Panc1 (cell line): ENCODE results near the gene ULBP3. TPM values are rescaled to one million over a fixed set of nuclear protein-coding genes. Genes with fewer than 3 reads are reported as not detected.
A peak's percentile ranks its signal among the peaks of the same experiment; 100 is the strongest.

Source experiments
- ATAC-seq: fragments of 200-7000 bp; cut with Tn5 transposase; 2 replicates; pipeline ENCODE4 v1.9.1; 2020; ENCODE audit warnings: mild to moderate bottlenecking, moderate library complexity
- BruUV-seq: library from RNA; stranded (reverse); fragments of 400-500 nt; replicated peaks from 2 replicates; lab custom pipeline; 2021; lab: Mats Ljungman, UMichigan
- CTCF ChIA-PET: fragments of 300-600 bp; sonication (Branson Sonifier 250); formaldehyde crosslinking; loops from one replicate; lab custom pipeline; 2022; ENCODE audit warnings: antibody characterized with exemption; lab: Charles Lee
- POLR2A ChIA-PET: fragments of 300-600 bp; sonication (Branson Sonifier 250); formaldehyde crosslinking; loops from one replicate; lab custom pipeline; 2022; ENCODE audit warnings: antibody characterized with exemption; lab: Charles Lee
- DNase-seq: peaks from one replicate; pipeline ENCODE4 v3.0.0-alpha.2; 2010; ENCODE audit warnings: low read depth, low spot score
- H3K27ac ChIP-seq: 2 replicates; pipeline ENCODE4 v1.5.1; 2011; ENCODE audit warnings: mild to moderate bottlenecking, low read length, inconsistent platforms
- H3K27me3 ChIP-seq: fragments of 200-500 bp; sonication (Bioruptor generic); 2 replicates; pipeline ENCODE4 v1.6.0; 2014; ENCODE audit warnings: low read length, inconsistent platforms; ENCODE audit not compliant: control insufficient read depth, insufficient read depth
- H3K36me3 ChIP-seq: fragments of 200-500 bp; sonication (Bioruptor generic); 2 replicates; pipeline ENCODE4 v1.5.1; 2014; ENCODE audit warnings: inconsistent platforms, mild to moderate bottlenecking, low read length, moderate library complexity; ENCODE audit not compliant: control insufficient read depth, insufficient read depth
- H3K4me1 ChIP-seq: 2 replicates; pipeline ENCODE4 v1.5.1; 2011; ENCODE audit warnings: inconsistent platforms, mild to moderate bottlenecking, low read length, moderate library complexity; ENCODE audit not compliant: control insufficient read depth, insufficient read depth
- H3K4me3 ChIP-seq, 2 experiments: 2 replicates each; pipeline ENCODE4 v1.5.1; 2011 to 2012; ENCODE audit warnings: low read depth in 2 of 2, low read length in 2 of 2, mild to moderate bottlenecking in 2 of 2, inconsistent platforms in 1 of 2, moderate library complexity in 1 of 2
- H3K9me3 ChIP-seq: fragments of 200-500 bp; sonication (Bioruptor generic); 2 replicates; pipeline ENCODE4 v1.5.1; 2014; ENCODE audit warnings: low read depth, mild to moderate bottlenecking, inconsistent platforms, low read length, moderate library complexity; ENCODE audit not compliant: control insufficient read depth, insufficient read depth
- POLR2AphosphoS5 ChIP-seq: IDR thresholded peaks from 2 replicates; pipeline ENCODE4 v1.6.1; 2012; ENCODE audit warnings: mild to moderate bottlenecking, low read depth, low read length, moderate library complexity
- REST ChIP-seq, 2 experiments: IDR thresholded peaks; 2 replicates each; pipeline ENCODE4 v1.6.1; 2011 to 2012; ENCODE audit warnings: low read depth in 2 of 2, control low read depth in 1 of 2, low read length in 1 of 2, mild to moderate bottlenecking in 1 of 2, moderate library complexity in 1 of 2; ENCODE audit not compliant: insufficient read depth in 1 of 2
- SIN3A ChIP-seq: IDR thresholded peaks from 2 replicates; pipeline ENCODE4 v1.6.1; 2012; ENCODE audit warnings: low read depth, mild to moderate bottlenecking, low read length, moderate library complexity, borderline replicate concordance; ENCODE audit not compliant: insufficient read depth
- TCF7L2 ChIP-seq: IDR thresholded peaks from 2 replicates; pipeline ENCODE4 v1.6.1; 2011; ENCODE audit warnings: mild to moderate bottlenecking, low read depth, low read length, inconsistent platforms
- in situ Hi-C: cut with HindIII; loops from 2 replicates; pipeline ENCODE4 v1.10.0; 2016; ENCODE audit warnings: low sequenced_read_pairs, low pct_unique_long_range_greater_than_20kb
- intact Hi-C: fragments of 100-400 bp; cut with micrococcal nuclease; formaldehyde crosslinking; loops from one replicate; pipeline ENCODE4 v1.10.0; 2022; ENCODE audit not compliant: unreplicated experiment
- total RNA-seq: library from RNA; stranded (reverse); gene quantifications from one replicate; pipeline ENCODE4 v1.2.1, GENCODE V29; 2021; ENCODE audit not compliant: unreplicated experiment
- TF ChIP-seq, protein P1 (sequence below): fragments of 450-650 bp; IDR thresholded peaks from 2 replicates; pipeline ENCODE4 v1.5.1; 2017; ENCODE audit warnings: mild to moderate bottlenecking

ULBP3 gene
- total RNA-seq, 1 experiment from 2014 or later, result 2.4 TPM

DNA sequence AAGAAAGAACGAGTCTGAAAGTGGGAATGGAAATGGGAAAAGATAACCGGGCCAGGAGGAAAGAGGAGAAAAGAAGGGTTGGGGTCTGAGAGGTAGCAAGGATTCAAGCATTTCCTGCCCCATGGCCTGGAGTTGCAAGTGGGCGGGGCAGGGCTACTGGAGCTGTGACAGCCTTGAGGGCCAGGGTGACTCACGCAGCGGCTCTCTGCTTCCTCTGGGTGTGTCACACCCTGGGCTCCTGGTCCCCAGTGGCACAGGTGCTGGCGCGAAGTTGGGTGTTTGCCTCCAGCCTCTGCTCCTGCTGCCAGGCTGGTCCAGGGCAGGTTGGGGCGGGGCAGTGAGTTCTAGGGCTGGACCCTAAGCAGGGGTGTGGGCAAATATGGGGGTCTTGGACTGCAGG, 3.3 kb upstream of the ULBP3 start:
- ATAC-seq (peak; percentile 54), DNase-seq (no peak)
- in situ Hi-C loops (no loop called here), intact Hi-C loops (no loop called here)
- BruUV-seq, result no TSS peak
- peaks cover 5% of the 10 kb centered on the region; the same call in 1 of the 2 replicates for H3K4me1 ChIP-seq
- CTCF ChIA-PET, result no interaction called here
- H3K9me3 ChIP-seq, result no peaks in the 10 kb centered on the region
- H3K36me3 ChIP-seq, result no peaks in the 10 kb centered on the region; the same call in 1 of the 2 replicates
- H3K27me3 ChIP-seq, result no peaks in the 10 kb centered on the region
- no peak for TF ChIP-seq SIN3A
- H3K4me3 ChIP-seq, result no peak overlapping the region
- no peak overlapping the region for H3K27ac ChIP-seq
- POLR2A ChIA-PET, result no interaction called here

GRCh38 chr6:150070236-150070818, 1.4 kb upstream of the ULBP3 start:
- ATAC-seq (no peak), DNase-seq (no peak)
- TF ChIP-seq, protein P1, sequence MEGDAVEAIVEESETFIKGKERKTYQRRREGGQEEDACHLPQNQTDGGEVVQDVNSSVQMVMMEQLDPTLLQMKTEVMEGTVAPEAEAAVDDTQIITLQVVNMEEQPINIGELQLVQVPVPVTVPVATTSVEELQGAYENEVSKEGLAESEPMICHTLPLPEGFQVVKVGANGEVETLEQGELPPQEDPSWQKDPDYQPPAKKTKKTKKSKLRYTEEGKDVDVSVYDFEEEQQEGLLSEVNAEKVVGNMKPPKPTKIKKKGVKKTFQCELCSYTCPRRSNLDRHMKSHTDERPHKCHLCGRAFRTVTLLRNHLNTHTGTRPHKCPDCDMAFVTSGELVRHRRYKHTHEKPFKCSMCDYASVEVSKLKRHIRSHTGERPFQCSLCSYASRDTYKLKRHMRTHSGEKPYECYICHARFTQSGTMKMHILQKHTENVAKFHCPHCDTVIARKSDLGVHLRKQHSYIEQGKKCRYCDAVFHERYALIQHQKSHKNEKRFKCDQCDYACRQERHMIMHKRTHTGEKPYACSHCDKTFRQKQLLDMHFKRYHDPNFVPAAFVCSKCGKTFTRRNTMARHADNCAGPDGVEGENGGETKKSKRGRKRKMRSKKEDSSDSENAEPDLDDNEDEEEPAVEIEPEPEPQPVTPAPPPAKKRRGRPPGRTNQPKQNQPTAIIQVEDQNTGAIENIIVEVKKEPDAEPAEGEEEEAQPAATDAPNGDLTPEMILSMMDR, result no peak
- no peak for TF ChIP-seq POLR2AphosphoS5
- TF ChIP-seq SIN3A, result no peak
- no peak for TF ChIP-seq REST (IDR thresholded peaks at IDR 0.05; ENCODE audit: insufficient read depth in 1 of 2, low read depth in 2 of 2, low read length in 1 of 2)
- TF ChIP-seq TCF7L2, result no peak
- Histone ChIP-seq H3K4me1 (peaks cover 5% of the 10 kb centered on the region; the same call in 1 of the 2 replicates), H3K27ac (no peak overlapping the region), H3K4me3 (no peak overlapping the region), H3K9me3 (no peaks in the 10 kb centered on the region), H3K36me3 (no peaks in the 10 kb centered on the region; the same call in 1 of the 2 replicates), H3K27me3 (no peaks in the 10 kb centered on the region)
- in situ Hi-C loops, result no loop called here
- BruUV-seq, result no TSS peak
- POLR2A ChIA-PET, result interaction anchor here (0.6 to 0.7 kb wide), 2 partner anchors 208 to 604 kb away, joined by 3 to 4 read pairs; no protein-coding TSS in a partner anchor
- intact Hi-C loops, result no loop called here
- CTCF ChIA-PET, result interaction anchor here (0.6 to 1.5 kb wide), 4 partner anchors 16 to 718 kb away, joined by 3 to 10 read pairs (median 4); no protein-coding TSS in a partner anchor

DNA sequence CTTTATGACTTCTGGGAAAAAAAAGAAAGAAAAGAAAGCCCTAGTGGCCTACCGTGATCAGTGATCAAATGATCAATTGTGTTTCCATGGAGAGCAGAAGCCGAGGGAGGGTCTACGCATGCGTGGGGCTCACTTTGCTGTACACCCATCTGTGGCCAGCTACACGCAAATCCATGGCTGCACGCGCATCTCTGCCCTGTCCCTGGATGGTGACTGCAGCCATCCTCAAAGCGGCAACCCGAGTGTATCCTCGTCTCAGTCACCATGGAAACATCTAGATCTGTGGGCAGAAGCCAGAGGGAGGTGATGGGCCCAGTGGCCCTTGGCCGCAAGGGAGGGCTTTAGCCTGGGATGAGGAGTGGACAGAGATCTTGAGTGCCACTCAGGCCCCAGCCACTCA, 785 bp upstream of the ULBP3 start:
- Histone ChIP-seq H3K27ac (no peak overlapping the region), H3K4me1 (peaks cover 5% of the 10 kb centered on the region; the same call in 1 of the 2 replicates), H3K9me3 (no peaks in the 10 kb centered on the region), H3K27me3 (no peaks in the 10 kb centered on the region), H3K36me3 (no peaks in the 10 kb centered on the region; the same call in 1 of the 2 replicates), H3K4me3 (peak overlapping the region; percentile 62 to 77)
- POLR2A ChIA-PET, result interaction anchor here (0.7 kb wide), 1 partner anchor 273 kb away, joined by 3 read pairs; no protein-coding TSS in a partner anchor
- TF ChIP-seq REST (IDR thresholded peaks at IDR 0.05; ENCODE audit: insufficient read depth in 1 of 2, low read depth in 2 of 2, low read length in 1 of 2) (no peak), SIN3A (no peak), POLR2AphosphoS5 (no peak), TCF7L2 (no peak)
- TF ChIP-seq, protein P1, result no peak
- CTCF ChIA-PET, result interaction anchor here (0.7 kb wide), 1 partner anchor 1545 kb away, joined by 3 read pairs; no protein-coding TSS in a partner anchor
- intact Hi-C loops, result no loop called here
- no TSS peak for BruUV-seq
- no peak for DNase-seq
- in situ Hi-C loops, result no loop called here
- ATAC-seq, result no peak
